Omental fat pad (tissue), 4 donors: ENCODE measurements around the gene RTL10. TPM values are rescaled to one million over a fixed set of nuclear protein-coding genes. Genes with fewer than 3 reads are reported as not detected.

Source experiments
- ATAC-seq: fragments of 150-250 bp; one replicate; pipeline ENCODE4 v1.9.1; 2016; ENCODE audit warnings: mild to moderate bottlenecking, moderate library complexity; ENCODE audit not compliant: low FRiP score
- DNase-seq: peaks from one replicate; pipeline ENCODE4 v3.0.0-alpha.2; 2019; ENCODE audit warnings: low spot score
- total RNA-seq, 4 donors: library from RNA; depleted of rRNA; stranded (reverse); fragments of >200 nt; gene quantifications; one replicate each; pipeline ENCODE4 v1.1.0, GENCODE V29; 2016
- TF ChIP-seq, protein P1 (sequence below), 3 donors: fragments of 450-650 bp; IDR thresholded peaks; one replicate each; pipeline ENCODE4 v1.5.1; 2016 to 2017; ENCODE audit warnings: antibody characterized with exemption in 3 of 3, mild to moderate bottlenecking in 3 of 3, moderate library complexity in 2 of 3

Gene RTL10
- total RNA-seq, 4 donors from 2014 or later: 7.6 to 12.6 (median 10.4) TPM

DNA sequence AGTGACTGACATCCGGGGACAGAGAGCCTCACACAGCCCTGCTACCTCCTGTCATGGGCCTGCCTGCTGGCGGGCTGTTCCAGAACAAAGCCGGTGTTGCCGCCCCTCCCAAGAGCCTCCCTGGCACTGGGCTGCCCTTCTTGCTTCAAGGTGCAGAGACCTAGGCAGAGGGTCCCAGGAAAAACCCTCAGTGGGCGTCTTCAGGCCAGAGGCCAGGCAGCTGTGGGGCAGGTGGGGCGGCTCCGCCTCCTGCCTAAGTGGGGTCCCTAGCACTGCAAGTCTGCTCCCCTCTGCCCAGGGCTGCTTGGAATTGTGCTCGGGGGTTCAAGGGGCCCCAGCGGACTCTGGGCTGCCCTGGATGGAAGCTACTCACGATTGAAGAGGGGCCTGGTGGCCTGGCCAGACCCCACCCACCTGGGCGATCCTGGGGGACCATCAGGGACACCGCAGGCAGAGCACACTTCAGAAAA is 20.4 kb upstream of the RTL10 start:
- DNase-seq: peak; percentile 11
- no peak for ATAC-seq
- TF ChIP-seq, protein P1, sequence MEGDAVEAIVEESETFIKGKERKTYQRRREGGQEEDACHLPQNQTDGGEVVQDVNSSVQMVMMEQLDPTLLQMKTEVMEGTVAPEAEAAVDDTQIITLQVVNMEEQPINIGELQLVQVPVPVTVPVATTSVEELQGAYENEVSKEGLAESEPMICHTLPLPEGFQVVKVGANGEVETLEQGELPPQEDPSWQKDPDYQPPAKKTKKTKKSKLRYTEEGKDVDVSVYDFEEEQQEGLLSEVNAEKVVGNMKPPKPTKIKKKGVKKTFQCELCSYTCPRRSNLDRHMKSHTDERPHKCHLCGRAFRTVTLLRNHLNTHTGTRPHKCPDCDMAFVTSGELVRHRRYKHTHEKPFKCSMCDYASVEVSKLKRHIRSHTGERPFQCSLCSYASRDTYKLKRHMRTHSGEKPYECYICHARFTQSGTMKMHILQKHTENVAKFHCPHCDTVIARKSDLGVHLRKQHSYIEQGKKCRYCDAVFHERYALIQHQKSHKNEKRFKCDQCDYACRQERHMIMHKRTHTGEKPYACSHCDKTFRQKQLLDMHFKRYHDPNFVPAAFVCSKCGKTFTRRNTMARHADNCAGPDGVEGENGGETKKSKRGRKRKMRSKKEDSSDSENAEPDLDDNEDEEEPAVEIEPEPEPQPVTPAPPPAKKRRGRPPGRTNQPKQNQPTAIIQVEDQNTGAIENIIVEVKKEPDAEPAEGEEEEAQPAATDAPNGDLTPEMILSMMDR (IDR thresholded peaks at IDR 0.05): no peak

DNA sequence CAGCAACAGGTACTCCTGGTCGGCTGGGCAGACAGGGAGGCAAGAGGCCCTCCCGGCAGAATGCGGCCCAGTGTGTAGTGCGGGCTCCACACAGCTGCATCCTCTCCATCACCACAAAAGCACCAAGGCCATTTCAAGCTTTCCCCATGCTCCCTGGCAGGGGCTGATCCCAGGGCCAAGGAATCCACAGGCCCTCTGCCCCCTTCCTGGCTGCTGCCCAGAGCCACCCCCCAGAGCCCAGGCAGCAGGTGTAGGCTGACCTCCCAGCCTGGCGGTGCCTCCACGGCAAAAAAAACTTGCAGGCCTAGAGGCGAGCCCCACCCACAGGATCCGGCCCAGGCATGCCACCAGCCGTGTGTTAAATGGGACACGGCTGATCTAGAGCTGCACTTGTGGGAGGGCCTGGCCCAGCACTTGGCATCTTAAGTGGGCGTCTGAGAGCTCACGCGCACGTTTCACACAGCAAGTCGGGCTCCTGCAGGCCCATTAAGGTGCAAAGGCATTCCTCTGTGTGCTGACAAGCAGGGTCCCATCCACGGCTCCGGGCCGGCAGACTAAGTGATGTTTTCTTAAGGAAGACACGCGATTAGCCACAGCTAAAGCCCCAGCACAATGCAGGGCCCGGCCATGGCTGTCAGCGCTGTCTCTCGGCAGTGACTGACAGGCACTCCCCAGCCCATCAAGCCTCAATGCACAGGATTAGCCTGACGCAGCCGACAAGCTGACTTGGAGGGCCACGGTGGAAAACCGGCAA is 19.8 kb upstream of the RTL10 start:
- TF ChIP-seq, protein P1 (IDR thresholded peaks at IDR 0.05): no peak
- ATAC-seq: no peak

DNA sequence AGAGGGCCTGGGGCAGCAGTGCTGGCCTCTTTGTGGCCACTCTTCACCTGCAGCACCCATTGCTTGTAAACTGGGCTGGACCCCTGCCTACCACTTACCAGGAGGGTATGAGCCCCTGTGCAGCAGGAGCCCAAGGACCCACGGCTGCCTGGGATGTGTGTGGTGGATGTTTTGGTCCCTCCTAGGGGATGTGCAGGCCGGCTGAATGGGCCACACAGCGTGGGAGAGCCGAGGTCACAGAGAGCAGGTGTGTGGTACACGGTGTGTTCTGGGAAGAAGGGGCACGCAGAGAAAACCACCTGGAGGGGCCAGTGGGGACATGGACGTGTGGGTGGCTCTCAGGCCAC is 19.3 kb upstream of the RTL10 start:
- peak; percentile 9 for DNase-seq
- ATAC-seq: no peak
- TF ChIP-seq, protein P1 (IDR thresholded peaks at IDR 0.05): no peak

More for the DNA sequence above, 19.8 kb upstream of the RTL10 start:
- peak; percentile 18 for DNase-seq

DNA sequence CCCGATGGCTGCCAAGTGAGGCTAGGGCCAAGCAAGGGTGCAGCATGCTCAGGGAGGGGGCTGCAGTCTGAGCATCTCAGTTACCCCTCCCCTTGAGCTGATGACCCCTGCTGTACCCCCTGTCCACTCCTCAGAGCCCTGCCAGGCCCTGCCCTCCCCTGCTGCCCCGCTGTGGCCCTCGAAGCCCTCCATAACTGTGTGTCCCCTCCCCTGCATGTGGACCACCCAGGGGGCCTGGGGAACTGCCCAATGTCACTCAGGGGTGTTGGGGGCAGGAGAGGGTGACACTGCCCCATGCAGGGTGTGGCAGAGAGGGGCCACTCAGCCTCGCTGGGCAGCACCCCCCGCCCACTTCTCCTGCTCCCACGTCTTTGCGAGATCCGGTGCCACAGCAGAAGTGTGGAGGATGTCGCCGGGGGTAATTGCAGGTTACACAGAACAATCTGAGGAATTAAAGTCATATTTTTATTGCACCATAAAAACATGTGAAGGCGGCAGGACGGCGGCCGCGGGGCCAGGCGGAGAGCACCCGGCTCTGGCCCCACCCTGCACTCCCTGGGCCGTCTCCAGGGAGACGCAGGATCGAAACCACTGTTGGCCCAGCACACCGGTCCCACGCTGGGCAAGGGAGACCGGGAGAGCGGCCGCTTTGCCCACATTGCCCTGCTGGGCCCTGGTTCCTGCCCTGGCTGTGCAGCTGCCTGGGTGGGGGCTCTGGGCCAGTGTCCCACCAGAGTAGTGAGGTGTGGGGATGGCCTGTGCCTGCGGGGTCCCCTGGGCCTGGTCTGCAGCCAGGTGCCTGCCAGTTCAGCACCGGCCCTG is 18.7 kb upstream of the RTL10 start:
- ATAC-seq: no peak
- TF ChIP-seq, protein P1 (IDR thresholded peaks at IDR 0.05): no peak
- peak; percentile 17 for DNase-seq

DNA sequence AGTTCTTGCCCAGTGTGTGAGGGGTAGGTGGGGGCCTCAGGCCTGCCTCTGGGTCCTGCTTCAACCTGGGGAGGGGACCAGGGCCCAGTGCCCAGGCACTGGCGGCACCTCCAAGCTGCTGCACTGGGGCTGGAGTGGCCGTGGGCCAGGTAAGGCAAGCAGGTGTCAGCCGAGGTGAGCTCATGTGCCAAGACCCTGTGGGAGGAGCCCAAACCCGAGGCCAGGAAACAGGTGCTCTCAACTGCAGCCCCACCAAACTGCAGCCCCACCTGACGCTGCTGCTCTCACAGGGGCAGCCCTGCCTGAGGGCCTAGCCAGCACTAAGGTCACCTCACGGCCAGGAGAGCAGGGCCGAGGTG is 18.1 kb upstream of the RTL10 start:
- no peak for ATAC-seq
- TF ChIP-seq, protein P1 (IDR thresholded peaks at IDR 0.05): no peak
- DNase-seq: peak; percentile 6

DNA sequence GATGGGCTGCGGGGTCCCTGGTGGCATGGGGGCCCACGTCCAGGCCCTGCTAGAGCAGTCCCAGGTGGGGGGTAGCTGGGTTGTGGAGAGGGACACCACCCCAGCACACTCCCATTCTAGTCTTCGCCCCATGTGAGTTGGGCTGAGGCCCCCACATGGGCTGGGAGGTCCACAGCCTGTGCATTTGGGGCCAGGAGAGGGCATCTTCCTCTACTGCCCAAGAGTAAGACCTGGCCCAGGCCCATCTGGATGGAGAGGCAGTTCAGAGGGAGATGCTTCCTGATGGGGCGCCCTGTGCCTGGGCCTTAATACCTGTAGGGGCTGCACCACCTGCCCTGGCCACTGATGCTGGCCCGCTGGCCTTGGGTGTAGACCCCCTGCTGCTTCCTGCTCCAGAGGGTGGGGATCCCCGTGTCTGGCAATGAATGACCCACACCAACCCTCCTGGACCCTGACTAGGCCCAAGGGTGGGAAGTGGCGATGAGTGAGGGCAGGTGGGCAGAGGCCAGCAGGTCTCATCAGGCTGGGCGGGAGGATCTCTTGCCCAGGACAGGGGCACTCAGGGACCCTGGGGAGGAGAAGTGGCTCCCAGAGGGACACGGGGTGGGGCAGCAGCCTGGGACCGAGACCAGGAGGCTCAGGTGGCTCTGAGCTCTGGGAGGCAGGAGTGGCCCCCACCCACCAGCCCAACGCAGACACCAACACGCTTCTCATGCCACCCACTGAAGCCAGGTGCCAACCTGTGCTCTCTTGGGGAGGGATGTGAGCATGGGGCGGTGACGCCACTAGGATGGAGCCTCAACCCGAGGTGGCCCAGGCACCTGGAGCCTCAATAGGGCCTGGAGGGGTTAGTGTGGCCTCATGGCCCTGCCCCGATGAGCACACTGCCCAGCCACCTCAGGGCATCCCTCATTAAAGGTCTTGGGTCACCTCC is 17.4 kb upstream of the RTL10 start:
- DNase-seq: peak; percentile 20
- ATAC-seq: no peak
- TF ChIP-seq, protein P1 (IDR thresholded peaks at IDR 0.05): no peak
